ENCODE results near the gene TBC1D9B. TPM values are rescaled to one million over a fixed set of nuclear protein-coding genes. Genes with fewer than 3 reads are reported as not detected.

TBC1D9B gene
- total and polyA plus RNA-seq, 9 of the 15 experiments (the other 6 are each of a cell fraction or from before 2014, with no cell fraction given), result 2.9 to 59.1 (median 33.5) TPM

DNA sequence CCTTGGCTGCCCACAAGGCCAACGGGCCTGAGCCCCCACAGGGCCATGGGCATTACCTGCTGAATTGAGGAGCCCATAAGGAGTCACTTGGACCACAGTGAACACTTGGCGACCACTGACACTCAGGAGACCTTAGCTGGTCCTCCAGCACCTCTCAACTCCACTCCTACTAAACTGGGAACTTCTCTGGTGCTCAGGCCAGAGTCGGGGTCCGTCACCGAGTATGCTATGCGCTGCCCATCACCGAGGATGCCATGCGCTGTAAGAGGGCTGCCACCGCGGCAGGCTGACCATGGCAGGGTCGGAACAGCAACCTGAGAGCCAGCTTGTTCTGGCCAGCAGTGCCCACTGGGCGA, 87.6 kb downstream of the TBC1D9B start (continued):
- no peak for TF ChIP-seq SMARCC2 (IDR thresholded peaks at IDR 0.05; ENCODE audit: low read depth)
- TF ChIP-seq CBX8 (IDR thresholded peaks at IDR 0.05; ENCODE audit: borderline replicate concordance, extremely low read depth, low read depth, low read length, poor library complexity, severe bottlenecking), result no peak
- TF ChIP-seq CEBPG (CRISPR knock-in tag; IDR thresholded peaks at IDR 0.05), result no peak
- TF ChIP-seq CEBPG (tag; conservative IDR thresholded peaks at IDR 0.05 in 1 of 2, IDR thresholded peaks at IDR 0.05 in 1 of 2), result no peak
- TF ChIP-seq, protein P1, sequence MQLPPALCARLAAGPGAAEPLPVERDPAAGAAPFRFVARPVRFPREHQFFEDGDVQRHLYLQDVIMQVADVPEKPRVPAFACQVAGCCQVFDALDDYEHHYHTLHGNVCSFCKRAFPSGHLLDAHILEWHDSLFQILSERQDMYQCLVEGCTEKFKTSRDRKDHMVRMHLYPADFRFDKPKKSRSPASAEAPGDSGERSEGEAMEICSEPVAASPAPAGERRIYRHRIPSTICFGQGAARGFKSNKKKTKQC (CRISPR knock-in tag; IDR thresholded peaks at IDR 0.05), result no peak
- TF ChIP-seq FUS (optimal IDR thresholded peaks at IDR 0.05; ENCODE audit: low read depth, low read length), result no peak
- TF ChIP-seq, protein P2, sequence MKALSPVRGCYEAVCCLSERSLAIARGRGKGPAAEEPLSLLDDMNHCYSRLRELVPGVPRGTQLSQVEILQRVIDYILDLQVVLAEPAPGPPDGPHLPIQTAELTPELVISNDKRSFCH (CRISPR knock-in tag; IDR thresholded peaks at IDR 0.05), result no peak
- TF ChIP-seq, protein P2 (tag; IDR thresholded peaks at IDR 0.05), result peak; percentile 33; the same call in 1 of the 2 replicates
- TF ChIP-seq SMARCB1 (IDR thresholded peaks at IDR 0.05; ENCODE audit: insufficient read length, low read depth), result no peak
- TF ChIP-seq KAT2B (IDR thresholded peaks at IDR 0.05; ENCODE audit: low read depth, low read length), result no peak
- TF ChIP-seq, protein P3, sequence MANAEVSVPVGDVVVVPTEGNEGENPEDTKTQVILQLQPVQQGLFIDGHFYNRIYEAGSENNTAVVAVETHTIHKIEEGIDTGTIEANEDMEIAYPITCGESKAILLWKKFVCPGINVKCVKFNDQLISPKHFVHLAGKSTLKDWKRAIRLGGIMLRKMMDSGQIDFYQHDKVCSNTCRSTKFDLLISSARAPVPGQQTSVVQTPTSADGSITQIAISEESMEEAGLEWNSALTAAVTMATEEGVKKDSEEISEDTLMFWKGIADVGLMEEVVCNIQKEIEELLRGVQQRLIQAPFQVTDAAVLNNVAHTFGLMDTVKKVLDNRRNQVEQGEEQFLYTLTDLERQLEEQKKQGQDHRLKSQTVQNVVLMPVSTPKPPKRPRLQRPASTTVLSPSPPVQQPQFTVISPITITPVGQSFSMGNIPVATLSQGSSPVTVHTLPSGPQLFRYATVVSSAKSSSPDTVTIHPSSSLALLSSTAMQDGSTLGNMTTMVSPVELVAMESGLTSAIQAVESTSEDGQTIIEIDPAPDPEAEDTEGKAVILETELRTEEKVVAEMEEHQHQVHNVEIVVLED (CRISPR knock-in tag; IDR thresholded peaks at IDR 0.05), result no peak
- TF ChIP-seq, protein P4, sequence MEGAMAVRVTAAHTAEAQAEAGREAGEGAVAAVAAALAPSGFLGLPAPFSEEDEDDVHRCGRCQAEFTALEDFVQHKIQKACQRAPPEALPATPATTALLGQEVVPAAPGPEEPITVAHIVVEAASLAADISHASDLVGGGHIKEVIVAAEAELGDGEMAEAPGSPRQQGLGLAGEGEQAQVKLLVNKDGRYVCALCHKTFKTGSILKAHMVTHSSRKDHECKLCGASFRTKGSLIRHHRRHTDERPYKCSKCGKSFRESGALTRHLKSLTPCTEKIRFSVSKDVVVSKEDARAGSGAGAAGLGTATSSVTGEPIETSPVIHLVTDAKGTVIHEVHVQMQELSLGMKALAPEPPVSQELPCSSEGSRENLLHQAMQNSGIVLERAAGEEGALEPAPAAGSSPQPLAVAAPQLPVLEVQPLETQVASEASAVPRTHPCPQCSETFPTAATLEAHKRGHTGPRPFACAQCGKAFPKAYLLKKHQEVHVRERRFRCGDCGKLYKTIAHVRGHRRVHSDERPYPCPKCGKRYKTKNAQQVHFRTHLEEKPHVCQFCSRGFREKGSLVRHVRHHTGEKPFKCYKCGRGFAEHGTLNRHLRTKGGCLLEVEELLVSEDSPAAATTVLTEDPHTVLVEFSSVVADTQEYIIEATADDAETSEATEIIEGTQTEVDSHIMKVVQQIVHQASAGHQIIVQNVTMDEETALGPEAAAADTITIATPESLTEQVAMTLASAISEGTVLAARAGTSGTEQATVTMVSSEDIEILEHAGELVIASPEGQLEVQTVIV (CRISPR knock-in tag; IDR thresholded peaks at IDR 0.05; ENCODE audit: borderline replicate concordance), result no peak
- no peak for TF ChIP-seq MTA1 (IDR thresholded peaks at IDR 0.05; ENCODE audit: borderline replicate concordance)
- peak; percentile 89 for TF ChIP-seq HDAC8 (tag; IDR thresholded peaks at IDR 0.05)
- no peak for TF ChIP-seq RBM25 (IDR thresholded peaks at IDR 0.05; ENCODE audit: low read depth, low read length, severe bottlenecking)
- no peak for TF ChIP-seq RFX5 (IDR thresholded peaks at IDR 0.05; ENCODE audit: low read depth, low read length)
- TF ChIP-seq HLTF (IDR thresholded peaks at IDR 0.05), result no peak
- no peak for TF ChIP-seq SIX5 (IDR thresholded peaks at IDR 0.05; ENCODE audit: borderline replicate concordance in 1 of 2, insufficient read depth in 1 of 2, low read depth in 1 of 2, low read length in 2 of 2)
- TF ChIP-seq, protein P5, sequence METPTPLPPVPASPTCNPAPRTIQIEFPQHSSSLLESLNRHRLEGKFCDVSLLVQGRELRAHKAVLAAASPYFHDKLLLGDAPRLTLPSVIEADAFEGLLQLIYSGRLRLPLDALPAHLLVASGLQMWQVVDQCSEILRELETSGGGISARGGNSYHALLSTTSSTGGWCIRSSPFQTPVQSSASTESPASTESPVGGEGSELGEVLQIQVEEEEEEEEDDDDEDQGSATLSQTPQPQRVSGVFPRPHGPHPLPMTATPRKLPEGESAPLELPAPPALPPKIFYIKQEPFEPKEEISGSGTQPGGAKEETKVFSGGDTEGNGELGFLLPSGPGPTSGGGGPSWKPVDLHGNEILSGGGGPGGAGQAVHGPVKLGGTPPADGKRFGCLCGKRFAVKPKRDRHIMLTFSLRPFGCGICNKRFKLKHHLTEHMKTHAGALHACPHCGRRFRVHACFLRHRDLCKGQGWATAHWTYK (CRISPR knock-in tag; IDR thresholded peaks at IDR 0.05), result 0 out of 2 replicates have a peak, but pooled peaks have one; percentile 26
- TF ChIP-seq IRF2 (CRISPR knock-in tag; IDR thresholded peaks at IDR 0.05), result no peak
- TF ChIP-seq SRSF1 (IDR thresholded peaks at IDR 0.05; ENCODE audit: low read depth, low read length), result no peak
- TF ChIP-seq ZSCAN29 (IDR thresholded peaks at IDR 0.05), result no peak
- no peak for TF ChIP-seq SAFB (IDR thresholded peaks at IDR 0.05; ENCODE audit: borderline replicate concordance, low read depth, low read length)
- 0 out of 2 replicates have a peak, but pooled peaks have one; percentile 36 for TF ChIP-seq PTBP1 (IDR thresholded peaks at IDR 0.05; ENCODE audit: low read depth, low read length)

Measured in K562 (cell line).